Activated CD4-positive, alpha-beta T cell treated with anti-CD3 and anti-CD28 coated beads, Interleukin-2, amount 50 U/mL, for 1 hour (primary cell): ENCODE data around the gene OTP.
A peak's percentile ranks its signal among the peaks of the same experiment; 100 is the strongest.

Experiments
- DNase-seq: peaks from one replicate; pipeline ENCODE4 v3.0.0-alpha.2; 2020

Gene OTP

GRCh38 chr5:77637998-77638762 is at the start of gene OTP:
TSS of gene OTP (minus strand) at chr5:77638713. CDS start at chr5:77638549, 164 bp downstream.
- DNase-seq = no peak

- DNase-seq = no peak
These were observed 44.7 kb upstream of the OTP start for GRCh38 chr5:77683171-77683732.

GRCh38 chr5:77670526-77670925 is 32.0 kb upstream of the OTP start:
- DNase-seq = no peak

- DNase-seq = no peak
These were observed 31.2 kb upstream of the OTP start for GRCh38 chr5:77669677-77670076.

GRCh38 chr5:77663090-77663863 is 24.8 kb upstream of the OTP start:
- DNase-seq = no peak

GRCh38 chr5:77662635-77663034 is 24.1 kb upstream of the OTP start:
- DNase-seq = no peak

- DNase-seq = no peak
These were observed 20.1 kb upstream of the OTP start for GRCh38 chr5:77658662-77659061.

- DNase-seq = no peak
These were observed 12.8 kb upstream of the OTP start for GRCh38 chr5:77651343-77651742.

GRCh38 chr5:77650686-77651085 is 12.2 kb upstream of the OTP start:
- no peak for DNase-seq

- no peak for DNase-seq
These were observed 11.3 kb upstream of the OTP start for GRCh38 chr5:77649776-77650175.

GRCh38 chr5:77645995-77646639 is 7.6 kb upstream of the OTP start:
- DNase-seq = no peak

- DNase-seq = peak; percentile 25
These were observed 6.9 kb upstream of the OTP start for GRCh38 chr5:77645158-77645994.

GRCh38 chr5:77644371-77645157 is 6.1 kb upstream of the OTP start:
- no peak for DNase-seq

- no peak for DNase-seq
These were observed 5.3 kb upstream of the OTP start for GRCh38 chr5:77643654-77644370.

- DNase-seq = no peak
These were observed 4.5 kb upstream of the OTP start for GRCh38 chr5:77642738-77643653.

GRCh38 chr5:77641963-77642737 is 3.6 kb upstream of the OTP start:
- no peak for DNase-seq

GRCh38 chr5:77641397-77641943 is 3.0 kb upstream of the OTP start:
- no peak for DNase-seq

GRCh38 chr5:77640589-77641396 is 2.3 kb upstream of the OTP start:
- DNase-seq = no peak
